Epithelial cell of esophagus (primary cell): ENCODE measurements around the gene ARCN1.

Source experiments
- DNase-seq: peaks from one replicate; pipeline ENCODE4 v3.0.0; 2010; ENCODE audit warnings: low read depth
- H3K4me3 ChIP-seq: 2 replicates; pipeline ENCODE4 v1.5.1; 2011; ENCODE audit warnings: mild to moderate bottlenecking, low read length, control low read depth
- CTCF ChIP-seq: IDR thresholded peaks from 2 replicates; pipeline ENCODE4 v1.5.1; 2011; ENCODE audit warnings: low read depth, mild to moderate bottlenecking, low read length, control low read depth, inconsistent platforms; ENCODE audit not compliant: insufficient read depth; ENCODE audit errors: missing control alignments

Gene ARCN1

GRCh38 chr11:118528511-118528910, 43.7 kb upstream of the ARCN1 start:
- no peak for TF ChIP-seq CTCF
- H3K4me3 ChIP-seq, result no peak overlapping the region
- DNase-seq, result no peak

- no peak for DNase-seq
- TF ChIP-seq CTCF, result no peak
- H3K4me3 ChIP-seq, result peak overlapping the region; percentile 85
Measured at GRCh38 chr11:118529584-118530175, 42.5 kb upstream of the ARCN1 start.

GRCh38 chr11:118530180-118530682, 42.0 kb upstream of the ARCN1 start:
- TF ChIP-seq CTCF, result no peak
- H3K4me3 ChIP-seq, result peak overlapping the region; percentile 85
- DNase-seq, result no peak

- TF ChIP-seq CTCF, result no peak
- peak; percentile 73 for DNase-seq
- H3K4me3 ChIP-seq, result peak within 1 kb of the TSS; percentile 85
Measured at GRCh38 chr11:118530683-118531596, 41.3 kb upstream of the ARCN1 start, which contains the start of gene TMEM25. TSS of gene TMEM25 (plus strand) at chr11:118531192. CDS start at chr11:118531802, 610 bp downstream.

- H3K4me3 ChIP-seq, result peak overlapping the region; percentile 85
- no peak for DNase-seq
- TF ChIP-seq CTCF, result no peak
Measured at GRCh38 chr11:118531597-118532084, 40.6 kb upstream of the ARCN1 start.

- no peak for TF ChIP-seq CTCF
- DNase-seq, result no peak
- H3K4me3 ChIP-seq, result peak overlapping the region; percentile 85
Measured at GRCh38 chr11:118532091-118532490, 40.1 kb upstream of the ARCN1 start.
